Measurements from ENCODE around the gene ELAVL2.

ELAVL2 gene

DNA sequence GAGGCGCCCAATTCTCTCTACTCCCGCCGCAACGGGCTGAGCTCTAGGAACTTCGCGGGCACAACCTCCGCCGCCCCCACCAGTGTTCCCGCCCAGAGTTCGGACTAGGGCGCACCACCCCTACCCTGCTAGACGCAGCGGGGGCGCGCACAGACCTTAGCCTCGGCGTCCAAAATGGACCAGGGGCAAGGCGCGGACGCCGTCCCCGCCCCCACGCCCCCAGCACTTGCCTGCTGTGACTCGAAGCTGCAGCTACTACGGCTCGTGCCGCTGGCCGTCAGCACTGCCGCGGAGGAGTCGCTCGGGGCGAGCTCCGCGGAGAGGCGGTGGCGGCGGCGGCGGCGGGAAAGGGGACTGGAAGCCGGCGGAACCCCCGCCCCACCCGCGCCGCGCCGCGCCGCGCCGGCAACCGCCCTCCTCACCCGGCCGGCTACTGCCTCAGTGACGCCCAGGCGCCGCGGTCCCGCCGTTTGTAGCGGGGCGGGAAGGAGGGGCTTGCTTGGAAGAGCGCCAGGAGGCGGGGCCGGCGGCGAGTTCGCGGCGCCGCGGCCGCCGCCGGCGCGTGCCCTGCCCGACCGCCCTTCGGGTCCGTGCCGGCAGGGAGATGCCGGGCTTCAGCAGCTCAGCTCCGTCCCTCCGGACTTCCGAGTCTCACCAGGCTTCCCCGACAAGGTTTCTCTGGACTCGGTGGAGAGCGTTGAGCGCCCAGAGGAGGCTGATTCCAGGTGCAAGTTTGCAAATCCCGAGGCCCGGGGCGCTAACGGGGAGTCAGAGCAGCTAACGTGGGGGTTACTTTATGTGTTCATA lies 4.5 kb downstream of the ELAVL2 start:
- DNase-seq = no peak

- no peak for DNase-seq
These were observed 5.3 kb downstream of the ELAVL2 start for GRCh38 chr9:23820451-23821374.

GRCh38 chr9:23819403-23819802 lies 6.6 kb downstream of the ELAVL2 start:
- DNase-seq = no peak

DNA sequence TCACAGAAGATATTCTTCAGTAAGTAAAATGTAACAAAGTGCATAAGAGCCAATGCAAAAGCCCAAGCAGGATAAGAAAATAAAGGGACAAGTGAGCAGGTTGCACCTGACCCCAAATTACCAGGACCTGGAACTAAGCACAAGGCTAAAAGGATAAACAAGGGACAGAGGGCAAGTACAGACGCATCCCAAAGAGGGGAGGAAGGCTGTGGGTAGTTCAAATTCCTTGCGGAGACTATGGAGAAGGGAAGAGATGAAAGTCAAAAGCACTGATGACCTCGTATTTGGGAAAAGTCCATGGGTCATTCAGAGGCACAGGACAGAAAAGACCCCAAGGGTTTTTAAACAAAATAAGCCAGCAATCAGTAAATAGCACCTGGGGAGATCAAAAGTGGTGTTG lies 11.8 kb downstream of the ELAVL2 start:
- no peak for DNase-seq

GRCh38 chr9:23812673-23813072 lies 13.4 kb downstream of the ELAVL2 start:
- no peak for DNase-seq

- DNase-seq = no peak
These were observed 14.4 kb downstream of the ELAVL2 start for GRCh38 chr9:23811633-23812032.

- no peak for DNase-seq
These were observed 22.8 kb downstream of the ELAVL2 start for GRCh38 chr9:23803216-23803615.

GRCh38 chr9:23801523-23801922 lies 24.5 kb downstream of the ELAVL2 start:
- DNase-seq = no peak

GRCh38 chr9:23799521-23799920 lies 26.5 kb downstream of the ELAVL2 start:
- no peak for DNase-seq

DNA sequence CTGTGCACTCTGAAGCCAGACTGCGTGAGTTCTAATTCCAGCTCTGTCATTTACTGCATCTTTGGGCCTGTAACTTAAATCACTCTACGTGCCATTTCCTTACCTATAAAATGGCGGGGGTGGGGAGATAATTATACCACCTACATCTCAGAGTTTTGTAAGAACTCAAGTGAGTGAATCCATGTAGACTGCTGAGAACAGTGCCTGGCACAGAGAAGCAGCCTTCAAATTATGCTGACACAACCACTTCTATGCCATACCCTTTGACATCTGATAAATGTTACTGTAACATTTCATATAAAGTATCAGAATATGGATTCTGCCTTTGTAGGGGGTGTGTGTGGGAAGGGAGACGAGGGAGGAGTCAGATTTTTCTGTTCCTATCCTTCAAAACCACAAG lies 27.7 kb downstream of the ELAVL2 start:
- no peak for DNase-seq

GRCh38 chr9:23796209-23796608 lies 29.8 kb downstream of the ELAVL2 start:
- DNase-seq = no peak

DNA sequence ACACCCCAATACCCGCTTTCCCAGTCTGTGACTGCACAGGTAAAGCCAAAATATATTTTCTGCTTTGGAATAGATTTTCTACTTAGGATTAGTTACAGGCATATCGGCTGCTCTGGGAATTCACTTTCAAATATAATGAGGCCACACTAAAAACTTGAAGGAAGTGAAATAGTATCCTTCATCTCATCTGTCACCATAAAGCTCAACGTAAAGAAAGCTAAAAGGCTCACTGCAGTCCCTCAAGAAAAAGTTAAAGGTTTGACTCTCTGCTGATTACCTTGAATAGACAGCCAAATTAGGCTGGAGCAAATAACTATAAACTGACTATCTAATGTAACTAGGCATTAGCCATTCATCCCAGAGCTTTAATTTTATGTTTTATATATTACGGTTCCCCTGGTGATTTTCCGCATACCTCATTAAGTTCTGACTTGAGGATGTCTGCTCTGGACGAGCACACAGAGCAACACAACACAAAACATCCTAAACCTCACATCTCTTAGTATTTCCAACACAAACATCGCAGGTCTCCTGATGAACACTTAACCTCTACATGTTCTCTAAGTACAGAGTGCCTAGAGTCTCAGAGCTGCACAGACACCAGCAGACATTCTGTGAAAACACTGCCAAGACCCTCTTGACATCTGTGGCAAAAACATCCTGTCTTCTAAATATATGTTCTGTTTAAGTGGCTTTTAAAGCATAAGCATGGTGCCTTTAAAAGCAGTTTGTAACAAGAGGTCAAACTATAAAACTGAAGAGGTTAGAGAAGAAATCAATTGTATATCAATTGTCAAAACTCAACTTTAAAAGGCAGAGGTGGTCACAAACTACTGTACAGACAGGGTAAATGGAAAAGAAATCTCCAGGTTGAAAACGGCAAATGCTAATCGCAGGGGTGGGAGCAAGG lies 35.4 kb downstream of the ELAVL2 start:
- DNase-seq = no peak

- DNase-seq = no peak
These were observed 36.3 kb downstream of the ELAVL2 start for GRCh38 chr9:23789529-23790254.

GRCh38 chr9:23784962-23785361 lies 41.1 kb downstream of the ELAVL2 start:
- no peak for DNase-seq

GRCh38 chr9:23783509-23783908 lies 42.5 kb downstream of the ELAVL2 start:
- no peak for DNase-seq

- DNase-seq = no peak
These were observed 46.8 kb downstream of the ELAVL2 start for GRCh38 chr9:23779220-23779619.

- DNase-seq = no peak
These were observed 48.7 kb downstream of the ELAVL2 start for GRCh38 chr9:23777328-23777727.

- DNase-seq = no peak
These were observed 50.5 kb downstream of the ELAVL2 start for GRCh38 chr9:23775549-23775948.

- DNase-seq = no peak
These were observed 51.8 kb downstream of the ELAVL2 start for GRCh38 chr9:23774266-23774665.

- DNase-seq = no peak
These were observed 53.7 kb downstream of the ELAVL2 start for GRCh38 chr9:23772385-23772783.

GRCh38 chr9:23771746-23772384 lies 54.2 kb downstream of the ELAVL2 start:
- DNase-seq = no peak

Measured in Kasumi-1 (cell line).